PFSK-1 (cell line): ENCODE data around the gene KDF1.

ENCODE experiments used
- FOXP2 ChIP-seq: optimal IDR thresholded peaks from 2 replicates; pipeline ENCODE3; 2011; ENCODE audit warnings: borderline replicate concordance, control low read depth, inconsistent platforms; ENCODE audit not compliant: insufficient read depth; ENCODE audit errors: extremely low read length, extremely low read depth
- POLR2AphosphoS5 ChIP-seq: IDR thresholded peaks from 2 replicates; pipeline ENCODE4 v1.6.1; 2012; ENCODE audit warnings: low read depth, mild to moderate bottlenecking, control low read depth, low read length, moderate library complexity
- SIN3A ChIP-seq: IDR thresholded peaks from 2 replicates; pipeline ENCODE4 v1.6.1; 2012; ENCODE audit warnings: mild to moderate bottlenecking, low read length, moderate library complexity, borderline replicate concordance; ENCODE audit not compliant: insufficient read depth
- TAF1 ChIP-seq: IDR thresholded peaks from 2 replicates; pipeline ENCODE4 v1.6.1; 2012; ENCODE audit warnings: low read length, control low read depth, borderline replicate concordance; ENCODE audit not compliant: insufficient read depth
- TF ChIP-seq, protein P1 (sequence below), 2 experiments: IDR thresholded peaks; 2 replicates each; pipeline versions ENCODE4 v1.6.1 to v1.8.0; 2011 to 2012; ENCODE audit warnings: low read depth in 2 of 2, low read length in 2 of 2, control low read depth in 1 of 2, inconsistent platforms in 1 of 2, mild to moderate bottlenecking in 1 of 2, moderate library complexity in 1 of 2; ENCODE audit not compliant: insufficient read depth in 1 of 2

DNA sequence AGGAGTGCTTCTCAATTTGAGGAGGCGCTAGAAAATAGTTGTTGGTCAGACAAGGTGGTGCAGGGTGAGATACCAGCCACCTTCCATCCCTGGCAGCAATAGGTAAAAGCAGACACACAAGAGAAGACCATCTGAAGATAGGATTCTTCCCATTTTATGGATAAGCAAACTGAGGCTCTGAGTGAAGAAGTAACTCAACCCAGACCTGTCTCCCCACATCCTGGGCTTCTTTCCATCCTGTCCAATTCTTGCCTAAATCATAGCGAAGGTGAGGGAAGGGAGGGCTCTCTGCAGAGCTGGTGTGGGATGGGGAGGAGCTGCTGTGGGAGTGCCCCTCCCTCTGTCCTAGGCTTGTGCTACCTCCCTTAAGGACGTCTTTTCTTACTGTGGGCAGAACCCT lies 11.3 kb upstream of the KDF1 start:
- TF ChIP-seq POLR2AphosphoS5 (no peak), FOXP2 (no peak), TAF1 (no peak), SIN3A (no peak)
- TF ChIP-seq, protein P1, sequence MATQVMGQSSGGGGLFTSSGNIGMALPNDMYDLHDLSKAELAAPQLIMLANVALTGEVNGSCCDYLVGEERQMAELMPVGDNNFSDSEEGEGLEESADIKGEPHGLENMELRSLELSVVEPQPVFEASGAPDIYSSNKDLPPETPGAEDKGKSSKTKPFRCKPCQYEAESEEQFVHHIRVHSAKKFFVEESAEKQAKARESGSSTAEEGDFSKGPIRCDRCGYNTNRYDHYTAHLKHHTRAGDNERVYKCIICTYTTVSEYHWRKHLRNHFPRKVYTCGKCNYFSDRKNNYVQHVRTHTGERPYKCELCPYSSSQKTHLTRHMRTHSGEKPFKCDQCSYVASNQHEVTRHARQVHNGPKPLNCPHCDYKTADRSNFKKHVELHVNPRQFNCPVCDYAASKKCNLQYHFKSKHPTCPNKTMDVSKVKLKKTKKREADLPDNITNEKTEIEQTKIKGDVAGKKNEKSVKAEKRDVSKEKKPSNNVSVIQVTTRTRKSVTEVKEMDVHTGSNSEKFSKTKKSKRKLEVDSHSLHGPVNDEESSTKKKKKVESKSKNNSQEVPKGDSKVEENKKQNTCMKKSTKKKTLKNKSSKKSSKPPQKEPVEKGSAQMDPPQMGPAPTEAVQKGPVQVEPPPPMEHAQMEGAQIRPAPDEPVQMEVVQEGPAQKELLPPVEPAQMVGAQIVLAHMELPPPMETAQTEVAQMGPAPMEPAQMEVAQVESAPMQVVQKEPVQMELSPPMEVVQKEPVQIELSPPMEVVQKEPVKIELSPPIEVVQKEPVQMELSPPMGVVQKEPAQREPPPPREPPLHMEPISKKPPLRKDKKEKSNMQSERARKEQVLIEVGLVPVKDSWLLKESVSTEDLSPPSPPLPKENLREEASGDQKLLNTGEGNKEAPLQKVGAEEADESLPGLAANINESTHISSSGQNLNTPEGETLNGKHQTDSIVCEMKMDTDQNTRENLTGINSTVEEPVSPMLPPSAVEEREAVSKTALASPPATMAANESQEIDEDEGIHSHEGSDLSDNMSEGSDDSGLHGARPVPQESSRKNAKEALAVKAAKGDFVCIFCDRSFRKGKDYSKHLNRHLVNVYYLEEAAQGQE (IDR thresholded peaks at IDR 0.05; ENCODE audit: insufficient read depth in 1 of 2, low read depth in 2 of 2, low read length in 2 of 2), result no peak
